Measurements from ENCODE around the gene BMP10. TPM values are rescaled to one million over a fixed set of nuclear protein-coding genes. Genes with fewer than 3 reads are reported as not detected.

BMP10 gene
- total RNA-seq, 1 donor from 2014 or later = not detected

GRCh38 chr2:68850524-68850923 lies 20.7 kb downstream of the BMP10 start:
- DNase-seq (ENCODE audit: low read depth) = no peak

DNA sequence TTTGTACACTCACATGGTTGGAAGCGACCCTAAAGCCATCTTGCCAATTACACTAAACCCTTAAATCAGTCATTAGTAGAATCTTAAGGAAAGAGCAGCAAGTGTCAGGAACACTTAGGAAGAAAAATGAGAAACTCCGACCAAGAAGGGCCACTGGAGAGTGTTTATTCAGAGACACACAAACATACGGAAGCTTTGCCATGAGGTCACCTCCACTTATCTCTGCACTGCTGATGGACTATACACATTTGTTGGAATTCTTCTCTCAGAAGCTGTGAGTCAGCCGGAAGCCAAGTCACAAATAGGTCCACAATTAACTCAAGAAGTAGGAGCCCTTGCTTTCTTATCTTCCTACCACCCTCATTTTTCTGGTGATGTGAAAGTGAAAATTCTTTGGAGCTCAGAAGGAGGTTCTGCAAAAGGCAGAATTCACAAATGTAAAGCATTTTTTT lies 21.6 kb downstream of the BMP10 start:
- no peak for DNase-seq (ENCODE audit: low read depth)

GRCh38 chr2:68847751-68848150 lies 23.4 kb downstream of the BMP10 start:
- no peak for DNase-seq (ENCODE audit: low read depth)

- DNase-seq (ENCODE audit: low read depth) = no peak
Measured at GRCh38 chr2:68846091-68846490, 25.1 kb downstream of the BMP10 start.

DNA sequence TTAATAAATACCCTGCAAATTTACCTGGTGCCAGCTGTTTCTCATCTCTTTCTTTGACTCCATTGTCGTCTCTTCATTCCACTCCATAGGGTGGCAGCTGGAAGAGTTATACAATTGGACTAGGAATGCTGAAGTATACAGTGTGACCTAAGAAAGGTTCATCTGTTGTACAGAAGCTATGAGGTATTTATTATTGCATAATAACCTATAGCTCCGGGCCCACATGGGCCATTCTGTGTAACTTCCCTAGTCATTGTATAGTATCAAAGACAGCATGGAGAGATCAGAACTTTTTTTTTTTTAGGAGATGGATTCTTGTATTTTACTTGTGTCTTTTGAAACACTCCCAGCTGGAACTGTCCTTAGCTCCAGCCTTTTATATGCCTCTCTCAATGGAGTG lies 26.2 kb downstream of the BMP10 start:
- DNase-seq (ENCODE audit: low read depth) = no peak

- no peak for DNase-seq (ENCODE audit: low read depth)
Measured at GRCh38 chr2:68839260-68839833, 31.9 kb downstream of the BMP10 start.

DNA sequence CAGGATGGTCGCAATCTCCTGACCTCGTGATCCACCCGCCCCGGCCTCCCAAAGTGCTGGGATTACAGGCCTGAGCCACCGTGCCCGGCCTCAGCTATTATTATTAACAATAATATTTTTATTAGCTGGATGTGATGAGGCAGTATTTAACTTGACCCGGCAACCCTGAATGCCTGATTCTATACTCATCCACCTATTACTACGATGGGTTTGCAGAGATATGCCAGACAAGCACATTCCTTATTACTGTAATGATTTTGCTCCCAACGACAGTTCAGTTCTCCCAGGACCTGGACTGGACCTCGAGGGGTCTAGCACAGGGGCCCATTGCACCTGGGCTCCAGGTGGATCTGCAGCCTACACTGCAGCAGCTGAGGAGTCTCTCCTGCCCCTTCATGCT lies 32.6 kb downstream of the BMP10 start:
- DNase-seq (ENCODE audit: low read depth) = no peak

DNA sequence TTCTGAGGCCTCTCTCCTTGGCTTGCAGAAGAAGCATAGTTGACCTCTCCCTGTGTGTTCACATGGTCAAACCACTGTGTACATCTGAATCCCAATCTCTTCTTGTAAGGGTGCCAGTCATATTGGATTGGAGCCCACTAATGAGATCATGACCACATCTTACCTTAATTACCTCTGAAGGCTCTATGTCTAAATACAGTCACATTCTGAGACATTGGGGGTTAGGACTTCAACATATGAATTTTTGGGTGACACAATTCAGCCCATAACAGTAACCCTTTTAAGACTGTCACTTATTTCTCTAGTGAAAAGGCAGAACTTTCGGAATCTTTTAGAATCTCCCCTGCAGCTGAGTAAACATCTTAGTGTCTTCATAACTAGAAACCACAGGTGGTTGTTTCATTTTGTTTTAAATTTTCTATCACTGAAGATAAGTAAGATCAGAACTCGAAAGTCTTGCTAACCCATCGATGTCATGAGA lies 33.3 kb downstream of the BMP10 start:
- peak; percentile 30 for DNase-seq (ENCODE audit: low read depth)

- peak; percentile 16 for DNase-seq (ENCODE audit: low read depth)
Measured at GRCh38 chr2:68837164-68837860, 33.9 kb downstream of the BMP10 start.

DNA sequence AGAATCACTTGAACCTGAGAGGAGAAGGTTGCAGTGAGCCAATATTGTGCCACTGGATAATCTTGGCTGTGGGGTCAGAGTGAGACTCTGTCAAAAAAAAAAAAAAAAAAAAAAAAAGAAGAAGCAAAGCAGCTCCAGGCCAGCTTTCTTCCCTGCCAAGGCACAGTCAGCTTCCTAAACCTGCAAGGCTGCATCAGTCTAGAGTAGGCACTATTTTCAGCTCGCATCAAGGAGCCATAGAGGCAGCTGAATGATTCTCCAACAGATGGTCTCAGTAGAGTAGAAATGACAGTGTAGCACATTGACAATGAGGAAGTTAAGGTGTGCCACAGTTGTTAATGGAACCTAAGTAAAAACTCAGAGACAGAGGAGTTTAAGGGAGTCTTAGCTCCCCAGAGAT lies 35.6 kb downstream of the BMP10 start:
- no peak for DNase-seq (ENCODE audit: low read depth)

DNA sequence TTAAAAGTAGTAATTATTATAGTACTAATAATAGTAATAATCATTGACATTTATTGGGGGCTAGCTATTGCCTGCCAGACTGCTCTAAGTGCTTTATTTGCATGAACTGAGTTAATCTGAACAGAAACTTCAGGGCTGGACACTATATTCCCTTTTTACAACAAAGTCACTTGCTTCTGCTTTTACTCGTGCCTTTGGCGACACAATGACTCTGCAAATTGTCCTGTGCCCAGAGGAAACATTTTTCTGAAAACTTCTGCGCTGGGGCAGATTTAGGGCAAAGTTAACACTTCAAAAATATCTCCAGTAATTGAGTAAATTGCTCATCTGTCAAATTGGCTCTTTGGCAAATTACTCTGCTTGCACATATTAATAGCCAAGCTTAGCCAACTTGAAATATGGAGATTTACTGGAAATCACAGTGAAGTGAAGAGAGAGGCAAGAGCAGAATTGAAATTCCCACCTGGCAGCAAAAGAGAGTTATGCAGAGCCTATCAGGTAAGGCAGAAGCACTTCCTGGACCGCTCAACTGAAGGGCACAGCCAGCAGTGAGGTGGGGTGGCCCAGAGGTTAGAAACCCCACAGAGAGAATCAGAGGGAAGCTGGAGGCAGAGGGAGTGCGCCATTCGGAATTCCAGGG lies 36.3 kb downstream of the BMP10 start:
- no peak for DNase-seq (ENCODE audit: low read depth)

- no peak for DNase-seq (ENCODE audit: low read depth)
Measured at GRCh38 chr2:68833162-68833561, 38.0 kb downstream of the BMP10 start.

GRCh38 chr2:68832233-68832869 lies 38.8 kb downstream of the BMP10 start:
- peak; percentile 97 for DNase-seq (ENCODE audit: low read depth)

- DNase-seq (ENCODE audit: low read depth) = peak; percentile 71
Measured at GRCh38 chr2:68831686-68832232, 39.4 kb downstream of the BMP10 start.

- DNase-seq (ENCODE audit: low read depth) = no peak
Measured at GRCh38 chr2:68829749-68830148, 41.4 kb downstream of the BMP10 start.

DNA sequence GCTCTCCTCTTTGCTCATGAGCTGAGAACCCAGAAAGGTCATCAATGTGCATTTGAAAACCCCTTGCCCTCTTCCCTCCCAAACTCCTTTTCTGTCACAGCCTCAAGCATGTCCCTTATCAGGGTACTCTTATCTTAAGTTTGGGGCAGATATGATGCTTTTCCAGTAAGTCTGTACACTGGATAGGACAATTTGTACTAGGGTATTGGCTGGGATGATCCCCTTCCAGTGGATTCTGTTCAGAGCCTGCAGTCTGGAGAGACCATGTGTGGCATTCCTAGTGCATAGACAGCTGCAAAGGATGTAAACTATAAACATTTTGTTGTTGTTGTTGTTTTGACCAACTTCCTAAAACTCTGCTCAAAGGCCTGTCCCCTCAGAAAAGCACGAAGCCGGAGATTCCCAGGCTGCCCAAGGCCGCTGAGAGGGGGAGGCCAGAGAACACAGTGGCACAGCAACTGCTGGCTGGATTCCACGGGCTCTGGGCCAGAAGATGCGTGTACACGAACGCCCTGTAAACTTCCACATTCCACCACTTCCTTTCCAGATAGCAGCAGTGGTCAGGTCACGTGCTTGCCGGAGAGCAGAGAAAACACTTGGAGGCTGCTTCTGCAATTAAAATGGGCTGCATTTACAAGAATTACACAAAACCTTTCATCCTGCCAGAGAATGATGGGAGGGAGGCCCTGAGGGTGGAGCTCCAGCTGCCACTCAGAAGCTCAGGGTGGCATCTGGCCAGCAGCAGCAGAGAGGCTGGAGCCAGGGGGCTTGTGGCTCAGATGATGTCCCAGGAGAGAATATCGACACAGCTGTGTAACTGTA lies 42.1 kb downstream of the BMP10 start:
- peak; percentile 96 for DNase-seq (ENCODE audit: low read depth)

GRCh38 chr2:68827666-68828065 lies 43.5 kb downstream of the BMP10 start:
- DNase-seq (ENCODE audit: low read depth) = no peak

DNA sequence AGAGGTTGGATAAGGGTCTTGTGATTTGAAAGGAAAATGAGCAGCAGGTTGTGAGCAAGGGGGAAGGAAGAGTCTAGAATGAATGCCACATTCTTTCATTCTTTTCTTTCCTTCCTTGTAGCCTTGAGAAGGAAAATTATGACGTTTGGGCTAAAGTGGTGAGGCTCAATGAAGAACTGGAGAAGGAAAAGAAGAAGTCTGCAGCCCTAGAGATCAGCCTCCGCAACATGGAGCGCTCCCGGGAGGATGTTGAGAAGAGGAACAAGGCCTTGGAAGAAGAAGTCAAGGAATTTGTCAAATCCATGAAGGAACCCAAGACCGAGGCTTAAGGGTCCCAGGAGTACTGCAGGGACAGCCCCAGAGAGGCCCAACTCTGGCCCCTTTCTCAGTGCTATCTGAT lies 45.3 kb downstream of the BMP10 start:
- DNase-seq (ENCODE audit: low read depth) = no peak

GRCh38 chr2:68824831-68825230 lies 46.4 kb downstream of the BMP10 start:
- DNase-seq (ENCODE audit: low read depth) = peak; percentile 67

- no peak for DNase-seq (ENCODE audit: low read depth)
Measured at GRCh38 chr2:68822207-68822872, 48.9 kb downstream of the BMP10 start.

DNA sequence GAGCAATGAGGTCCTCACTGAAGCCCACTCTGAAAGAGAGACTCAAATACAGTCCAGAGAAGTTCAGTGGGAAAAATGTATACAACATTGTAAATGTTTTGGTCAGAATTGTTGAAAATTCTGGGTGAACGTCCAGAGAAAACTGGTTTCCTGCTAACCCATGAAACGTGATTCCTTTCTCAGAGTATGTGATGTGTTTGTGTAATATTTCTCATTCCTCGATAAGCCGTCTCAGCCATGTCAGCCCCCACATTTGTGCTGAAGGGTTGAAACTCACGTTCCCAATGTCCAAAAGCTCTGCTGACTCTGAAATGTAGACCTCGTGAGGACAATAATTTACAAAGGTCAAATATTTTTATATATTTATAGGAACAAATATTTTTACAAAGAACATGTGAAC lies 51.6 kb downstream of the BMP10 start:
- no peak for DNase-seq (ENCODE audit: low read depth)
